ENCODE measurements around the gene CPS1. TPM values are rescaled to one million over a fixed set of nuclear protein-coding genes. Genes with fewer than 3 reads are reported as not detected.

Gene CPS1
- total and polyA plus RNA-seq, 2 experiments from 2014 or later: 5.5 to 11.0 TPM

GRCh38 chr2:210642333-210642732 is 85.9 kb downstream of the CPS1 start (continued):
- TF ChIP-seq CTCF (conservative IDR thresholded peaks at IDR 0.05; ENCODE audit: low read depth in 2 of 2) (no peak), JUNB (IDR thresholded peaks at IDR 0.05; ENCODE audit: unreplicated experiment) (no peak), ZNF114 (CRISPR knock-in tag; IDR thresholded peaks at IDR 0.05) (no peak), POLR2AphosphoS5 (IDR thresholded peaks at IDR 0.05; ENCODE audit: low read depth) (no peak), NANOG (IDR thresholded peaks at IDR 0.05; ENCODE audit: borderline replicate concordance) (no peak), CREB1 (CRISPR knock-in tag; IDR thresholded peaks at IDR 0.05; ENCODE audit: low read depth) (no peak)

GRCh38 chr2:210647151-210647550 is 90.8 kb downstream of the CPS1 start:
- H3K4me1 ChIP-seq (ENCODE audit: insufficient read depth): no peaks in the 10 kb centered on the region
- H3K27me3 ChIP-seq (ENCODE audit: insufficient read depth): no peaks in the 10 kb centered on the region
- H3K9me2 ChIP-seq (ENCODE audit: insufficient read depth): no peaks in the 10 kb centered on the region
- Mint-ChIP-seq H3K4me1 (no peaks in the 10 kb centered on the region), H3K27ac (no peak overlapping the region), H3K4me3 (no peak overlapping the region), H3K9me3 (no peaks in the 10 kb centered on the region), H3K27me3 (ENCODE audit: insufficient read depth, low read depth, poor library complexity) (no peaks in the 10 kb centered on the region), H3K36me3 (ENCODE audit: low read depth) (no peaks in the 10 kb centered on the region)
- H3K27ac ChIP-seq (ENCODE audit: low read depth): no peak overlapping the region
- no peaks in the 10 kb centered on the region for H3K79me2 ChIP-seq (replicated peaks; ENCODE audit: insufficient read depth)
- DNase-seq (ENCODE audit: low spot score): no peak
- H3K4me2 ChIP-seq: no peak overlapping the region
- no peaks in the 10 kb centered on the region for H4K20me1 ChIP-seq (replicated peaks; ENCODE audit: insufficient read depth)
- H2AFZ ChIP-seq: no peak overlapping the region
- no peaks in the 10 kb centered on the region for H3K36me3 ChIP-seq (ENCODE audit: insufficient read depth)
- no peak overlapping the region for H3K4me3 ChIP-seq
- TF ChIP-seq CREB1 (CRISPR knock-in tag; IDR thresholded peaks at IDR 0.05; ENCODE audit: low read depth) (no peak), REST (IDR thresholded peaks at IDR 0.05; ENCODE audit: unreplicated experiment) (no peak)
- no peak for ATAC-seq
- no peaks in the 10 kb centered on the region for H3F3A ChIP-seq (replicated peaks; ENCODE audit: low read depth)

- no peaks in the 10 kb centered on the region for H3K79me2 ChIP-seq (replicated peaks; ENCODE audit: insufficient read depth)
- H3K4me1 ChIP-seq (ENCODE audit: insufficient read depth): no peaks in the 10 kb centered on the region
- no peak overlapping the region for H3K4me3 ChIP-seq
- no peaks in the 10 kb centered on the region for H3K9me2 ChIP-seq (ENCODE audit: insufficient read depth)
- Mint-ChIP-seq H3K4me1 (no peaks in the 10 kb centered on the region), H3K27ac (no peak overlapping the region), H3K36me3 (ENCODE audit: low read depth) (no peaks in the 10 kb centered on the region), H3K27me3 (ENCODE audit: insufficient read depth, low read depth, poor library complexity) (no peaks in the 10 kb centered on the region), H3K4me3 (no peak overlapping the region), H3K9me3 (no peaks in the 10 kb centered on the region)
- no peak for ATAC-seq
- no peak overlapping the region for H2AFZ ChIP-seq
- no peak overlapping the region for H3K27ac ChIP-seq (ENCODE audit: low read depth)
- no peaks in the 10 kb centered on the region for H3F3A ChIP-seq (replicated peaks; ENCODE audit: low read depth)
- H3K27me3 ChIP-seq (ENCODE audit: insufficient read depth): no peaks in the 10 kb centered on the region
- H3K36me3 ChIP-seq (ENCODE audit: insufficient read depth): no peaks in the 10 kb centered on the region
- H3K4me2 ChIP-seq: no peak overlapping the region
- DNase-seq (ENCODE audit: low spot score): no peak
- H4K20me1 ChIP-seq (replicated peaks; ENCODE audit: insufficient read depth): no peaks in the 10 kb centered on the region
- TF ChIP-seq EZH2 (IDR thresholded peaks at IDR 0.05; ENCODE audit: low read depth, unreplicated experiment): no peak
- no peak for TF ChIP-seq NANOG (IDR thresholded peaks at IDR 0.05; ENCODE audit: borderline replicate concordance)
- TF ChIP-seq JUNB (IDR thresholded peaks at IDR 0.05; ENCODE audit: unreplicated experiment): no peak
- no peak for TF ChIP-seq ETS1 (IDR thresholded peaks at IDR 0.05)
- no peak for TF ChIP-seq REST (IDR thresholded peaks at IDR 0.05; ENCODE audit: unreplicated experiment)
- TF ChIP-seq STAT1 (IDR thresholded peaks at IDR 0.05; ENCODE audit: unreplicated experiment): no peak
- no peak for TF ChIP-seq ZNF331 (CRISPR knock-in tag; IDR thresholded peaks at IDR 0.05; ENCODE audit: low read depth)
These were observed 97.7 kb downstream of the CPS1 start for GRCh38 chr2:210654091-210654490.
